ENCODE measurements around the gene ALOXE3. TPM values are rescaled to one million over a fixed set of nuclear protein-coding genes. Genes with fewer than 3 reads are reported as not detected.

The ALOXE3 gene
- total RNA-seq = not detected

GRCh38 chr17:8117980-8118768 is at the start of gene ALOXE3:
Gene ALOXE3 (minus strand): TSS chr17:8118514. CDS start chr17:8117990, 524 bp downstream.
- peaks cover 12% of the 10 kb centered on the region for H3K27me3 ChIP-seq (replicated peaks; ENCODE audit: insufficient read depth)
- H3K4me1 ChIP-seq (ENCODE audit: control insufficient read depth in 1 of 2, low read depth in 2 of 2) = peaks cover 33 to 43% of the 10 kb centered on the region in 2 donors
- H3K27ac ChIP-seq = peak within 1 kb of the TSS; percentile 37 to 40
- no peaks in the 10 kb centered on the region for H3K36me3 ChIP-seq
- no peak for DNase-seq (ENCODE audit: low spot score)
- ATAC-seq (ENCODE audit: insufficient number of reproducible peaks, low FRiP score, low read depth) = no peak
- peak within 1 kb of the TSS; percentile 80 for H3K4me3 ChIP-seq
- no peaks in the 10 kb centered on the region for H3K9me3 ChIP-seq
- TF ChIP-seq, protein P1, sequence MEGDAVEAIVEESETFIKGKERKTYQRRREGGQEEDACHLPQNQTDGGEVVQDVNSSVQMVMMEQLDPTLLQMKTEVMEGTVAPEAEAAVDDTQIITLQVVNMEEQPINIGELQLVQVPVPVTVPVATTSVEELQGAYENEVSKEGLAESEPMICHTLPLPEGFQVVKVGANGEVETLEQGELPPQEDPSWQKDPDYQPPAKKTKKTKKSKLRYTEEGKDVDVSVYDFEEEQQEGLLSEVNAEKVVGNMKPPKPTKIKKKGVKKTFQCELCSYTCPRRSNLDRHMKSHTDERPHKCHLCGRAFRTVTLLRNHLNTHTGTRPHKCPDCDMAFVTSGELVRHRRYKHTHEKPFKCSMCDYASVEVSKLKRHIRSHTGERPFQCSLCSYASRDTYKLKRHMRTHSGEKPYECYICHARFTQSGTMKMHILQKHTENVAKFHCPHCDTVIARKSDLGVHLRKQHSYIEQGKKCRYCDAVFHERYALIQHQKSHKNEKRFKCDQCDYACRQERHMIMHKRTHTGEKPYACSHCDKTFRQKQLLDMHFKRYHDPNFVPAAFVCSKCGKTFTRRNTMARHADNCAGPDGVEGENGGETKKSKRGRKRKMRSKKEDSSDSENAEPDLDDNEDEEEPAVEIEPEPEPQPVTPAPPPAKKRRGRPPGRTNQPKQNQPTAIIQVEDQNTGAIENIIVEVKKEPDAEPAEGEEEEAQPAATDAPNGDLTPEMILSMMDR (IDR thresholded peaks at IDR 0.05) = no peak

DNA sequence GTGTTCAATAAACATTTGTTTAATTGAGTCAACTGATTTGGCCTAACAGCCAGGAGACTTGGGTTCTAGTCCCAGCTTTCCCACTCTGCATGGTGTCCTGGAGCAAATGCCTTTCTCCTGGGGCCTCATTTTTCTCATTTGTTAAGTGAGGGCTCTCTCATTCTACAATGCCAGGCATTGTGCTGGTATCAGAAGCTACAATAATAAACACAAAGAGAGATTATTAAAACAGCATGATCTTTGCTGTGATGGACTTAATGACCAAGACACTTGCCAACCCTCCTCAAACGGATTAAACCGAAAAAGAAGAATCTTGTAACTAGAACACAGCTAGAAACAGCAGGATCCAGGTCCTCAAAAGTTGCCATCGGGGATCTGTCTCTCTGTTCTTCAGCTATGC is 49.2 kb upstream of the ALOXE3 start:
- Histone ChIP-seq H3K36me3 (no peaks in the 10 kb centered on the region), H3K4me1 (ENCODE audit: control insufficient read depth in 1 of 2, low read depth in 2 of 2) (peaks cover 14 to 16% of the 10 kb centered on the region in 2 donors), H3K4me3 (no peak overlapping the region), H3K27me3 (replicated peaks; ENCODE audit: insufficient read depth) (no peaks in the 10 kb centered on the region), H3K9me3 (no peaks in the 10 kb centered on the region), H3K27ac (no peak overlapping the region)
- ATAC-seq (ENCODE audit: insufficient number of reproducible peaks, low FRiP score, low read depth) = no peak
- no peak for DNase-seq (ENCODE audit: low spot score)
- TF ChIP-seq, protein P1 (IDR thresholded peaks at IDR 0.05) = no peak

DNA sequence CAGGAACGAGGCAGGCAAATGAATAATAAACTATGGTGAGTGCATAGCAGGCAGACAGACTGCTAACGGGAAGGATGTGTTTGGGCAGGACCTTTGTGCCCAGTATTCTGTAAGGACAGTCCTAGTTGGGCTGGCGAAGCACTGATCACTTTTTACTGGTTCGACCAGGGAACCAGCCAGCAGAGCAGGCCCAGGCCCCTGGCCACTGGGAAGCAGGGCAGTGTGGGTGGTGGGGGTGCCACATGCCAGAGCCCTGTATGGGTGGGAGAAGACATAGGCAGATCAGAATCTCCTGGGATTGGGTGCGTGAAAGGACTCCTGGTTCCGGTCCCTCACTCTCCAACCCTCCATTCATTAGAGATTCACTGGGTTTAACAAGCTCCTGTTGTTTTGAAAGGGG is 48.4 kb upstream of the ALOXE3 start:
- Histone ChIP-seq H3K27me3 (replicated peaks; ENCODE audit: insufficient read depth) (no peaks in the 10 kb centered on the region), H3K9me3 (no peaks in the 10 kb centered on the region), H3K36me3 (no peaks in the 10 kb centered on the region), H3K27ac (no peak overlapping the region), H3K4me3 (no peak overlapping the region), H3K4me1 (ENCODE audit: control insufficient read depth in 1 of 2, low read depth in 2 of 2) (peaks cover 18 to 20% of the 10 kb centered on the region in 2 donors)
- DNase-seq (ENCODE audit: low spot score) (no peak), ATAC-seq (ENCODE audit: insufficient number of reproducible peaks, low FRiP score, low read depth) (no peak)
- TF ChIP-seq, protein P1 (IDR thresholded peaks at IDR 0.05) = no peak

GRCh38 chr17:8164815-8165131 is 46.5 kb upstream of the ALOXE3 start:
- Histone ChIP-seq H3K27me3 (replicated peaks; ENCODE audit: insufficient read depth) (no peaks in the 10 kb centered on the region), H3K9me3 (no peaks in the 10 kb centered on the region), H3K4me1 (ENCODE audit: control insufficient read depth in 1 of 2, low read depth in 2 of 2) (peaks cover 28 to 34% of the 10 kb centered on the region in 2 donors), H3K27ac (peak overlapping the region; percentile 98 to 99), H3K36me3 (no peaks in the 10 kb centered on the region), H3K4me3 (peak overlapping the region; percentile 7)
- ATAC-seq (ENCODE audit: insufficient number of reproducible peaks, low FRiP score, low read depth) (no peak), DNase-seq (ENCODE audit: low spot score) (no peak)
- TF ChIP-seq, protein P1 (IDR thresholded peaks at IDR 0.05) = no peak

GRCh38 chr17:8163978-8164814 is 45.9 kb upstream of the ALOXE3 start:
- Histone ChIP-seq H3K4me1 (ENCODE audit: control insufficient read depth in 1 of 2, low read depth in 2 of 2) (peaks cover 28 to 39% of the 10 kb centered on the region in 2 donors), H3K27me3 (replicated peaks; ENCODE audit: insufficient read depth) (no peaks in the 10 kb centered on the region), H3K4me3 (peak overlapping the region; percentile 7), H3K27ac (peak overlapping the region; percentile 98 to 99), H3K36me3 (no peaks in the 10 kb centered on the region), H3K9me3 (no peaks in the 10 kb centered on the region)
- DNase-seq (ENCODE audit: low spot score) (no peak), ATAC-seq (ENCODE audit: insufficient number of reproducible peaks, low FRiP score, low read depth) (no peak)
- TF ChIP-seq, protein P1 (IDR thresholded peaks at IDR 0.05) = no peak
